ENCODE measurements around the gene CNTN5.

Gene CNTN5

GRCh38 chr11:99268886-99269285, 248.1 kb downstream of the CNTN5 start:
- Histone ChIP-seq H2BK120ac (ENCODE audit: low read depth, low read length) (no peak overlapping the region), H3K18ac (ENCODE audit: low read depth in 1 of 2, low read length in 2 of 2) (no peak overlapping the region), H3K4me3 (ENCODE audit: insufficient read depth in 1 of 2, low read depth in 1 of 2, low read length in 2 of 2) (no peak overlapping the region), H2BK15ac (ENCODE audit: low read depth, poor library complexity, severe bottlenecking) (no peak overlapping the region), H3K14ac (ENCODE audit: low read length in 2 of 2) (no peak overlapping the region), H4K91ac (ENCODE audit: low read length) (no peak overlapping the region), H3K27me3 (ENCODE audit: control insufficient read depth in 1 of 2, insufficient read depth in 1 of 2, low read length in 2 of 2) (no peaks in the 10 kb centered on the region), H3K9me3 (ENCODE audit: control insufficient read depth, low read length) (no peaks in the 10 kb centered on the region), H3K79me1 (replicated peaks; ENCODE audit: low read length, poor library complexity, severe bottlenecking) (no peaks in the 10 kb centered on the region), H2AFZ (ENCODE audit: low read depth, low read length) (no peak overlapping the region), H2BK12ac (ENCODE audit: low read length in 2 of 2) (no peak overlapping the region), H3K27ac (ENCODE audit: low read length, poor library complexity, severe bottlenecking) (no peak overlapping the region), H2BK5ac (ENCODE audit: low read depth, low read length, poor library complexity, severe bottlenecking) (no peak overlapping the region), H4K8ac (ENCODE audit: low read length) (no peak overlapping the region), H3K23ac (ENCODE audit: low read length in 2 of 2) (no peak overlapping the region), H3K4me2 (ENCODE audit: low read length, poor library complexity, severe bottlenecking) (no peak overlapping the region), H3K4ac (ENCODE audit: low read depth in 1 of 2, low read length in 2 of 2) (no peak overlapping the region), H3K9ac (ENCODE audit: low read length) (no peak overlapping the region), H3K4me1 (ENCODE audit: control insufficient read depth, insufficient read depth, low read depth, low read length) (no peaks in the 10 kb centered on the region), H3K36me3 (ENCODE audit: control insufficient read depth in 1 of 2, insufficient read depth in 2 of 2, low read depth in 1 of 2, low read length in 2 of 2) (no peaks in the 10 kb centered on the region), H2AK5ac (ENCODE audit: low read length, severe bottlenecking) (no peak overlapping the region)
- DNase-seq = no peak
- WGBS = 52% methylated on average over 2 of the region's 3 CpGs

- Histone ChIP-seq H3K27ac (ENCODE audit: low read length, poor library complexity, severe bottlenecking) (no peak overlapping the region), H3K18ac (ENCODE audit: low read depth in 1 of 2, low read length in 2 of 2) (no peak overlapping the region), H2BK12ac (ENCODE audit: low read length in 2 of 2) (no peak overlapping the region), H3K4me1 (ENCODE audit: control insufficient read depth, insufficient read depth, low read depth, low read length) (no peaks in the 10 kb centered on the region), H3K4ac (ENCODE audit: low read depth in 1 of 2, low read length in 2 of 2) (no peak overlapping the region), H4K91ac (ENCODE audit: low read length) (no peak overlapping the region), H3K27me3 (ENCODE audit: control insufficient read depth in 1 of 2, insufficient read depth in 1 of 2, low read length in 2 of 2) (no peaks in the 10 kb centered on the region), H3K36me3 (ENCODE audit: control insufficient read depth in 1 of 2, insufficient read depth in 2 of 2, low read depth in 1 of 2, low read length in 2 of 2) (no peaks in the 10 kb centered on the region), H2BK5ac (ENCODE audit: low read depth, low read length, poor library complexity, severe bottlenecking) (no peak overlapping the region), H2BK120ac (ENCODE audit: low read depth, low read length) (no peak overlapping the region), H2BK15ac (ENCODE audit: low read depth, poor library complexity, severe bottlenecking) (no peak overlapping the region), H2AFZ (ENCODE audit: low read depth, low read length) (no peak overlapping the region), H3K79me1 (replicated peaks; ENCODE audit: low read length, poor library complexity, severe bottlenecking) (no peaks in the 10 kb centered on the region), H3K9ac (ENCODE audit: low read length) (no peak overlapping the region), H3K23ac (ENCODE audit: low read length in 2 of 2) (no peak overlapping the region), H3K4me2 (ENCODE audit: low read length, poor library complexity, severe bottlenecking) (no peak overlapping the region), H3K9me3 (ENCODE audit: control insufficient read depth, low read length) (no peaks in the 10 kb centered on the region), H4K8ac (ENCODE audit: low read length) (no peak overlapping the region), H3K14ac (ENCODE audit: low read length in 2 of 2) (no peak overlapping the region), H3K4me3 (ENCODE audit: insufficient read depth in 1 of 2, low read depth in 1 of 2, low read length in 2 of 2) (no peak overlapping the region), H2AK5ac (ENCODE audit: low read length, severe bottlenecking) (no peak overlapping the region)
- no peak for DNase-seq
- 70% methylated on average over 5 of the region's 5 CpGs for WGBS
These were observed 250.8 kb downstream of the CNTN5 start for GRCh38 chr11:99271527-99271926.

DNA sequence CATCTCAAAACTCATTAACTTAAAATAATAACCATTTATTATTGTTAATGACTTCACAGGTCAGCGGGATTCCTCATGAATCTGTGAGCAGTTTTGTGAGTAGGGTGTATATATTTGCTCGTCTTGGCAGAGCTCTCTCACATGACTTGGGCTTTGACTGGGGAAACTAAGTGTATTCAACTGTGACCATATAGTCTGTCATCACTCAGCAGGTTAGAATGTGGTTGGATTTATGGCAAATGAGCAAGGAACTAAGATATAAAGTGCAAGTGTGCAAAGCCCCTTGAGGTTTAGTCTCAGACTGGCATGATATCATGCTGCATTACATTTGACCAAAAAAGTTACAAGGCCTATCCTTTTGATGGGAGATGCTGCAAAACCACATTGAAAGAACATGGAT, 254.8 kb downstream of the CNTN5 start:
- Histone ChIP-seq H3K9ac (ENCODE audit: low read length) (no peak overlapping the region), H3K27me3 (ENCODE audit: control insufficient read depth in 1 of 2, insufficient read depth in 1 of 2, low read length in 2 of 2) (no peaks in the 10 kb centered on the region), H3K4me3 (ENCODE audit: insufficient read depth in 1 of 2, low read depth in 1 of 2, low read length in 2 of 2) (no peak overlapping the region), H3K18ac (ENCODE audit: low read depth in 1 of 2, low read length in 2 of 2) (no peak overlapping the region), H2BK120ac (ENCODE audit: low read depth, low read length) (no peak overlapping the region), H4K8ac (ENCODE audit: low read length) (no peak overlapping the region), H3K9me3 (ENCODE audit: control insufficient read depth, low read length) (no peaks in the 10 kb centered on the region), H3K27ac (ENCODE audit: low read length, poor library complexity, severe bottlenecking) (no peak overlapping the region), H3K23ac (ENCODE audit: low read length in 2 of 2) (no peak overlapping the region), H3K4me2 (ENCODE audit: low read length, poor library complexity, severe bottlenecking) (no peak overlapping the region), H3K79me1 (replicated peaks; ENCODE audit: low read length, poor library complexity, severe bottlenecking) (no peaks in the 10 kb centered on the region), H3K14ac (ENCODE audit: low read length in 2 of 2) (no peak overlapping the region), H3K36me3 (ENCODE audit: control insufficient read depth in 1 of 2, insufficient read depth in 2 of 2, low read depth in 1 of 2, low read length in 2 of 2) (no peaks in the 10 kb centered on the region), H2BK12ac (ENCODE audit: low read length in 2 of 2) (no peak overlapping the region), H2BK5ac (ENCODE audit: low read depth, low read length, poor library complexity, severe bottlenecking) (no peak overlapping the region), H3K4me1 (ENCODE audit: control insufficient read depth, insufficient read depth, low read depth, low read length) (no peaks in the 10 kb centered on the region), H2AFZ (ENCODE audit: low read depth, low read length) (no peak overlapping the region), H4K91ac (ENCODE audit: low read length) (no peak overlapping the region), H2BK15ac (ENCODE audit: low read depth, poor library complexity, severe bottlenecking) (no peak overlapping the region), H2AK5ac (ENCODE audit: low read length, severe bottlenecking) (no peak overlapping the region), H3K4ac (ENCODE audit: low read depth in 1 of 2, low read length in 2 of 2) (no peak overlapping the region)
- DNase-seq = no peak
- 73% methylated on average over 2 of the region's 2 CpGs for WGBS

DNA sequence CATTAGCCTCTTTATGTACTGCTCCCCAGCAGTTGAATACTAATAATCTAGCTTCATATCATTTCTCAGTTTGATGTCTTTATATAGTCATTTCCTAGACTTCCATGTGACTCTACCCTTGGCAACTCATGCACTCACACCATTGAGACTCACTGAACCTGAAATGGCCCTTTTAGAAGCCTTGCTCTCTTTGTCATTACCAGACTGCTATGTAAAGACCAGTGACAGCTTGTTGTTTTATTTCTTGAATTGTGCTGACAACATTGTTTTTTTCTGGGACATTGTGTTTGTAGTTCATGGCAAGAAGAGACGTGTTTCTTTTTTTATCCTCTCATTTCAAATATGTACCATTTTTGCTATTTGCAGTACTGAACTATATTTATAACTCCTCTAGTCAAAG, 256.5 kb downstream of the CNTN5 start:
- H3K4me1 ChIP-seq (ENCODE audit: control insufficient read depth, insufficient read depth, low read depth, low read length) = no peaks in the 10 kb centered on the region
- H2AFZ ChIP-seq (ENCODE audit: low read depth, low read length) = no peak overlapping the region
- H2BK15ac ChIP-seq (ENCODE audit: low read depth, poor library complexity, severe bottlenecking) = no peak overlapping the region
- H2BK12ac ChIP-seq (ENCODE audit: low read length in 2 of 2) = no peak overlapping the region
- no peak overlapping the region for H4K91ac ChIP-seq (ENCODE audit: low read length)
- no peak overlapping the region for H3K4me2 ChIP-seq (ENCODE audit: low read length, poor library complexity, severe bottlenecking)
- H3K4ac ChIP-seq (ENCODE audit: low read depth in 1 of 2, low read length in 2 of 2) = no peak overlapping the region
- H3K27me3 ChIP-seq (ENCODE audit: control insufficient read depth in 1 of 2, insufficient read depth in 1 of 2, low read length in 2 of 2) = no peaks in the 10 kb centered on the region
- no peak overlapping the region for H3K27ac ChIP-seq (ENCODE audit: low read length, poor library complexity, severe bottlenecking)
- H3K23ac ChIP-seq (ENCODE audit: low read length in 2 of 2) = no peak overlapping the region
- WGBS = no CpG with 5 or more reads among the region's 1 CpG
- no peaks in the 10 kb centered on the region for H3K36me3 ChIP-seq (ENCODE audit: control insufficient read depth in 1 of 2, insufficient read depth in 2 of 2, low read depth in 1 of 2, low read length in 2 of 2)
- no peaks in the 10 kb centered on the region for H3K9me3 ChIP-seq (ENCODE audit: control insufficient read depth, low read length)
- no peak overlapping the region for H3K4me3 ChIP-seq (ENCODE audit: insufficient read depth in 1 of 2, low read depth in 1 of 2, low read length in 2 of 2)
- no peak overlapping the region for H2BK5ac ChIP-seq (ENCODE audit: low read depth, low read length, poor library complexity, severe bottlenecking)
- H3K9ac ChIP-seq (ENCODE audit: low read length) = no peak overlapping the region
- H3K79me1 ChIP-seq (replicated peaks; ENCODE audit: low read length, poor library complexity, severe bottlenecking) = no peaks in the 10 kb centered on the region
- H4K8ac ChIP-seq (ENCODE audit: low read length) = no peak overlapping the region
- no peak overlapping the region for H2BK120ac ChIP-seq (ENCODE audit: low read depth, low read length)
- no peak overlapping the region for H3K14ac ChIP-seq (ENCODE audit: low read length in 2 of 2)
- H2AK5ac ChIP-seq (ENCODE audit: low read length, severe bottlenecking) = no peak overlapping the region
- H3K18ac ChIP-seq (ENCODE audit: low read depth in 1 of 2, low read length in 2 of 2) = no peak overlapping the region
- no peak for DNase-seq

Measured in mesenchymal stem cell (in vitro differentiated cells and primary cell).